ENCODE results near the gene ACOXL.
"Not testable (repeated sequence)": the region's sequence is repeated elsewhere in the genome, so short reads cannot be mapped to it uniquely, and the experiment has no call there.

ACOXL gene

DNA sequence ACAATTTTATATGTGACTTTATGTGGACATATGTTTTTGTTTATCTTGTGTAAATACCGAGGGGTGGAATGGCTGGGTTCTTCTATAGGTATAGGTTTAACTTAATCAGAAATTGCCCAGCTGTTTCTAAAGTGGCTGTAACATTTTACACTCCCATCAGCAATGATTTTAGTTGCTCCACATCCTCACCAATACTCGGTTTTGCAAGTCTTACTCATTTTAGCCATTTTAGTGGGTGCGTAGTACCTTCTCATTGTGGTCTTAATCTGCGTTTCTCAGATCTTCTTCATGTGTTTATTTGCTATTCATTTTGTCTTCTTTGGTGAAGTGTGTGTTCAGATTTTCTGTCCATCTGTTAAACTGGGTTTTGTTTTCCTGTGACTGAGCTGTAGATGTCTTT, 292.9 kb downstream of the ACOXL start:
- no peak for DNase-seq

GRCh38 chr2:111028720-111029119, 296.3 kb downstream of the ACOXL start:
- DNase-seq: no peak

GRCh38 chr2:111029181-111029927, 297.0 kb downstream of the ACOXL start:
- no peak for DNase-seq

DNA sequence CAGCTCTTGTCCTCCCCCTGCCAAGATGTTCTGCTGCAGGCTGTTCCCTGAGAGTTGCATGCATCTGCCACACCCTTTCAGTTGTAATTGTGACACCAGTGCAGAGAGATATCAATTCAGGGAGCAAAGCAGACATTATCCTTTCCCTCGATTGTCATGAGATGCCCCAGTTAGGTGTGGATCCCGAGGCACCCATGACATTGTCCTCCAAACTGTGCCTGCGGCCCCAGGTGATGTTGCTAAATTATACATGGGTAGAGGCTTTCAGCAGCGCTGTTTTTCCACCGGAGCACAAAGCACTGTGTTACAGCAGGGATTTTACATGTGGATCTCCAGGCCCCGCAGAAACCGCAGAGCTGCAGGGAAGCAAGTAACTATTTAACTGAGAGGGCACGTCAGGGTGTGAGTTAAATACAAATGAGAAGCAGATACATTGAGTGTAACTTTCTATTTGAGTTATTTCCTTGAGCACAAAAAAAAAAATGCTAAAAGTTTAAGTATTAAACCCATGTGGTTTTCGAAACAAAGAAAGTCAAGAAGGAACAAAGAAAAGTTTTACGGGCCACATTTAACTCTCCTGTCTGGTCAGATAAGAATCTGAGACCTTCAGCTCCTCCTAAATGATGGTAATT, 298.0 kb downstream of the ACOXL start:
- no peak for DNase-seq

DNA sequence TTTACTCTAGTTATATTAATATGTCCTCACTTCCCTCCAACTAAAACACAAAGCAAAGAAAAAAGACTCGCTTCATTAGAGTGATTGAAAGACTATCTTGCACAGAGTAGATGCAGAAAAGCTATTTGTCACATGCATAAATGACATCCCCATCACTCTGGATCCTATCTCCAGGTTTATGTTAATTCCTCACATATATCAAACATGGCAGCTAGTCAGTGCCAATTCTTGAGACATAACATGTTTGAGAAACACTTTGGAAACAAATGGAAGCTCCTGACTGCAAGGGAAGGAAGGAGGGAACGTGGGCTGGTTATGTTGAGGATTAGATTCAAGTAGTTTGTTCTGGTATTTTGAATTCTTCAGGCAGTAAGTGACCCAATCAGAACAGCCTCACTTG, 298.6 kb downstream of the ACOXL start:
- DNase-seq: no peak

DNA sequence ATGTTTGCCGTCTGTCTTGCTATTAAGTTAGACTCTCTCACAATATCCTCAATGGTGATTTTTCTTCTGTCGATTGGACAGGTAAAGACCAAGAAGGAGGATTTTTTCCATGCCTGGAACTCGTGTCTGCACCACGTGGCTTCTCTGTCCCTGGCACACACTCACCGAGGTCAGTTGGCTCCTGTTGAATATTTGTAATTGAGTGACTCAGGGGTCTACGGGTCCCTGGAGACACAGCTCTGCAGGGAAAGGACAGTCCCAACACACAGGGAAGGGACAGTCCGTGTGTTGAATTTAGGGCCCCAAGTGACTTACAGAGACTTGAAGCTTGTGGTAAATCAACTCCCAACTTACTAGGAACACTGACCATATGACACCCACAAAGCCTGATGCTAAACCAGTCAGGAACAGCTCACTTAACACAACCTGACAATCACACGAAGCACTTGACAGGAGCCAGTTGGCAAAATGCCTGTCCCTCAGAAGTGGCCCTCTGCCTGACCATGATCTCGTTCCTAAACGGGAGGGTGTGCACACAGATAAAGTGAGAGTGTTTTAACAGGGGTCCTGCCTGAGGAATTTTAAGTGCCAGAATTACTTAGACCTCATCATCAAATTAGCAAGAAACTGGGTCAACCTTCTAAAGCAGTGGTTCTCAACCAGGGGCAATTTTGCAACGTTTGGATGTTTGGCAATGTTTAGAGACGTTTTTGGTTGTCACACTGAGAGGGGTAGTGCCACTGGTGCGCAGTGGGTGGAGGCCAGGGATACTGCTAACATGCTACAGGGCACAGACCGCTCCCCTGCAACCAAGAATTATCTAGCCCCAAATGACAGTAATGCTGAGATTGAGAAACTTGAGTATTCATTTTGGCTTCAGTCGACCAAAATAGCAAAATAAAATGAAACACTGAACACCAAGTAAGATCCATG, 299.4 kb downstream of the ACOXL start:
- DNase-seq: no peak

DNA sequence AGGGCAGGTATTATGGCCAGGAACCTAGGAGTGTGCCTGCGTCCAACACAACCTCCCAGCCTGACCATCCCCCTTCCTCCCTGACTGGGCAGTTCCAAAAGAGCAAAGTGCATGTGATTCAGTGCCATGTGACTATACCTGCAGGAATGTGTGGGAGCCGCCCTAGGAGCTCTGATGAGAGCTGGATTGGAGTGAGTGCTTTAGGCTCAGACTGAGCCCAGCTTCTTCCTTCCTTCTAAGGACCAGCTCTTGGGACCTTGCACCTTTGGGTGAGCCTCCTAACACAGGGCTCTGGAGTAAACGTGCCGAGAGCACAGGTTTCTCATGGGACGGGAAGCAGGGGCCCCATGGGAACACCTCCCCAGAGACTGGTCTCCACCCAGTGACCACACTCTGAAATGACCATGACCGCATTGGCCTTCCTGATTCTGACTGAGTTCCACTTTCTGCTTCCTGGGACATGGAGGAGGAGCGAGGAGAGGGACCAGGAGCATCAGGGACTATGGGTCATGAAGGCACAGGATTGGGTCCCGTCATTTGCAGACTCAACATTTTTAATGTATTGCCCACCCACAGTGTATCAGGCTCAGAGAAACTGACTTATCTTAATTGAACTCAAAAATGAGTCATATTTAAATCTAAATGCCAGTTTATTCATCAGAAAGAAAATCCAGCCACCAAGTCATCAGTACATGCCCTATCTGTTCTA, 300.5 kb downstream of the ACOXL start:
- no peak for DNase-seq

- no peak for DNase-seq
Measured at GRCh38 chr2:111034146-111034545, 301.8 kb downstream of the ACOXL start.

DNA sequence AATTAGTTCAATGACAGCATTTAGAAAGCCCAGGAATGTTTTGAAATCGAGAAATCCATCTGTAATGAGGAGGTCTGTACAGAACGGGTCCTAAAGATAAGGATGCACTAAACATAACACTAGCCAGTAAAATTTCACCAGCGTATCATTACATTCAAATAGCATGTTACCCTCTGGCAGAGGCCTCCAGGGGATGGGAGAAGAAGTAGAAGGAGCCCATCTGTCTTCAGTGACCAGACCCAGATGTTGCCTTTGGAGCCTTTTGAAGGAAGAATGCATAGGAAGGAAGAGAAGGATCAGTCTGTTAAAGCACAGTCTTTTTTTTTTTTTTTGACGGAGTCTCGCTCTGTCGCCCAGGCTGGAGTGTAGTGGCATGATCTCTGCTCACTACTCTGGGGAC, 302.2 kb downstream of the ACOXL start:
- DNase-seq: no peak

- no peak for DNase-seq
Measured at GRCh38 chr2:111035830-111036441, 303.6 kb downstream of the ACOXL start.

DNA sequence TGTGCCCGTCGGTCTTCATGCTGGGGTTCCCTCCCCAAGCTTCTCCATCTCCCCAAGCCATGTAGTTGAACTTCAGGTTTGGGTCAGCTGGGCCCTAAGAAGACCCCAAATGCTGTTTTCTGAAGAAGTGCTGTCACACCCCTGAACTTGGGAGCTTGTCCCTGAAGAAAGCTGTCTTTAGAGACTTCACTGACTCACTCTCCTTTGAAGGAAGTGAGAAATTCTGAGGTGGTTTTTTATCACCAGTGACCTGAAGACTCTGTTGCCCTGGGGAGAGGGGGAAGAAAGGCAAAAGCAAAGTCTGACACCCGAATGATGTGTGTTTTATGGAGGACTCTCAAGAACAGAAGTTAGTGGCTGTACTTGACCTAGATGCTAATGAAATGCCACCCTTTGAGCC, 304.8 kb downstream of the ACOXL start:
- no peak for DNase-seq

- no peak for DNase-seq
Measured at GRCh38 chr2:111039628-111040383, 307.4 kb downstream of the ACOXL start.

GRCh38 chr2:111041398-111042202, 309.2 kb downstream of the ACOXL start:
- no peak for DNase-seq

- DNase-seq: no peak
Measured at GRCh38 chr2:111042261-111042660, 309.9 kb downstream of the ACOXL start.

DNA sequence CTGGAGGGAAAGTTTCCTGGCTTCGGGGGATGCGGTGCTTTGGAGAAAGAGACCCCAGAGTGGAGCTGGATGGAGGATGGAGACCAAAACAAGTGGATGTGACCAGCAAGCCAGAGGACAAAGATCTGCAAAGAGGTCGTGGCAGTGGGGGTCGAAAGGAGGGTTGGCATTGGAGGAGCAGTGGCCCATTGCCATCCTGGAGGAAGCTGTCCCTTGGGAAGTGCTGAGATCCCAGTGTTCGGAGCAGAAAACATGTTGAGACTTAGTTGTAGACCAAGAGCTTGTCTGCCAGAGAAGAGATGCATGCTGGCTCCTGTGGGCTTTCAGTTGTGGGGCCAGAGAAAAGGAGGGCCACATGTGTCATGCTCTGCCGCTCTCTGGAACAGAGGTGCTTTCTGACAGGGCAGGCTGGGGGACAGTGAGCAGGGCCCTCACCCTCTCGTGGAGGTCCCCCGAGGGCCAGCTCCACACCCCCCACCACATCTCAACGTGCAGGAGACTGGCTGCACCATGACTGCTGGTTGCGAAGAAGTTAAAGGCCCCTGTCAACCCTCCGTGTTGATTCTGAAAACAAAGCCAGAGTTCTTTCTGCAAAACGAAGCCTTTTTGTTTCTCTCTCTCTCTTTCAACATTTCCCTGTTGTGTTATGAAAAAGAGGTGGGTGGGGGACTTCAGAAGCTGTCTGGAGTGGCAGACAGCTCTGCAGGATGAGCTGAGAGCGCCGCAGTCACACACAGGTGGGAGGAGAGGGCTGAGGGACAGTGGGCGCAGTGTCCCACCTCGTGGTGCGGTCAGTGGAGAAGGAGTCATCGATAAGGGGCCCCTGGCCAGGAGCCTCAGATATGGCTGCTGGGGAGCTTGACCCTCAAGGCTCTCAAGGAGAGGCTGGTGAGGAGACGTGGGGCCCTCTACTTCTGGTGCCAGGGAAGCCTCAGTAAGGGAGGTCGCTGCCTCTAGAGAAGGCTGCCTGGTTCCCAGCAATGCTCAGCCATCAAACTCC, 310.7 kb downstream of the ACOXL start:
- DNase-seq: no peak

DNA sequence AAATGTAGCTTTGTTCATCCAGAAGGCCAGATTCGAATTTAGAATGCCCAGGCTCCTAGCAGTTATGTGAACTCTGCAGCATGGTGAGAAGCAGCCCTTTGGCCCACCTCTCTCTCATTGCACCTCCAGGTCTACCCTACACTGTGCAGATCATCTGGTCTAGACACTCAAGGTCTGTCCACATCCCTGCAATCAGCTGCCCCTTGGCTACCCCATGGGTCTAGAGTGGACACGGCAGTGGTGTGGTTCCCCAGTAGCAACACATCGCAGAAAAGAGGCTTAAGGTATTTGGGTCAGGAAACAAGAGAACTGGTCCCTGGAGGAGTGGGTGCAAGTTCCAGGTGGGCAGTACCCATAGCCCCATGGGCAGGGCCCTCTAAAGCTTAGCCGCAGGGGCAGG, 311.7 kb downstream of the ACOXL start:
- no peak for DNase-seq

DNA sequence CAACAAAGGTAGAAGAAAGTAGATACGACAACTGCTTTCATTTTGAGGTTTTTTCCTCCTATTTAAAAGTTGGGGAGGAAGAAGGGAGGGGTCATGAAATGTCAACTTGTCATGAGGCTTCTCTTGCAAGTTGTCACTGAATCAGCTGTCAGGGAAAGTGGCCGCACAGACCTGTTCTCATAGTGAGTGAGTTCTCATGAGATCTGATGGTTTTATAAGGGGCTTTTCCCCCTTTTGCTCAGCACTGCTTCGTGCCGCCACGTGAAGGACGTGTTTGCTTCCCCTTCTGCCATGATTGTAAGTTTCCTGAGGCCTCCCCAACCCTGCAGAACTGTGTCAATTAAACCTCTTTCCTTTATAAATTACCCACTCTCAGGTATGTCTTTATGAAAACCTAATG, 312.9 kb downstream of the ACOXL start:
- not testable (repeated sequence) for DNase-seq

DNA sequence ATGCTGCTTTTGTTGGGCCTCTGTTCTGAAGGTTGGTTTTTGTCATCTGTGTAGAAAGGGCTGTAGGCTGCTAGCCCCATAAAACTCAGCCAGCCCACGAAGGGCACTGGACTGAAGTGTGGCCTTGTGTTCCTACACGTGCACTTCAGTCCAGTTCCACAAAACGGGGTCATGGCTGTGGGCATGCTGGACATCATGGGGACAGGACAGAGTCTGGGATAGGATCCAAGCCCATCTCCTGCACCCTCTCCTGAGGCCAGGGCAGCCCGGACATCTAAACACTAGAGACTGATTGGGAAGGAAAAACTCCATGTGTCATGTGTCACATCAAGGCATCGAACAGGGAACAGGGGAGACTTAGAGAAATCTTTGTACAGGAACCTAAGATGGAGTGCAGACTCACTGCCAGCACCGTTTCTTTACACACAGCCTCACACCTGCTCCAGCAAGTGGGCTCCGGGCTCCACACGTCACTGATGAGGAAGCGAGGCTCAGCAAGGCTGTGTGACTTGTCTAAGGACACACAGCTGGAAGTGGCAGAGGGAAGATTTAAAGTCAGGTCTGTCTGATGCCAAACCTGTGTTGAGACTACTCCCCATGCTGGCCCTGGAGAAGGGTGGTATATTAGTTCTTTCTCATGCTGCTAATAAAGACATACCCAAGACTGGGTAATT, 313.5 kb downstream of the ACOXL start:
- DNase-seq: no peak

DNA sequence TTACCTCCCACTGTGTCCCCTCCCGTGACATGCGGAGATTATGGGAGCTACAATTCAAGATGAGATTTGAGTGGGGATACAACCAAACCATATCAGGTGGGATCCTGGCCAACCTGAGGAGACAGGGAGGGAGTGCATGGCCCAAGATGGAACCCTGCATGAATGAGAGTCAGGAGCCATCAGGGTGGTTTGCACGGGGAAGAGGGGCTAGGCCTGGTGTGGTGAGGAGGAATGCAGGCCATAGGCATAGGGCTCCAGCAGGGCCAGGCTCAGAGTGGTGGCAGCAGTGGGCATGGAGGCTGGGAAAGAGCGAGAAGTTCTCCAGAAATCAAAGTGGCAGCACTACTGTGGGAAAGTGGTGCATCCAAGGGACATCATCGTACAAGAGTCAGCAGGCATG, 314.3 kb downstream of the ACOXL start:
- no peak for DNase-seq

All from NCI-H1092 treated with DMSO at 0.1 percent for 48 hours (cell line).